ENCODE data around the gene MBNL1.

GRCh38 chr3:152255290-152255689 is 13.4 kb upstream of the MBNL1 start:
- TF ChIP-seq CTCF (optimal IDR thresholded peaks at IDR 0.05 in 1 of 3, IDR thresholded peaks at IDR 0.05 in 1 of 3, conservative IDR thresholded peaks at IDR 0.05 in 1 of 3; ENCODE audit: extremely low read depth in 1 of 3, insufficient read depth in 2 of 3, low read length in 3 of 3) (no peak), EZH2 (IDR thresholded peaks at IDR 0.05; ENCODE audit: low read length) (no peak)
